WTC11 (cell line): ENCODE measurements around the gene HTT-AS. TPM values are rescaled to one million over a fixed set of nuclear protein-coding genes. Genes with fewer than 3 reads are reported as not detected.
A peak's percentile ranks its signal among the peaks of the same experiment; 100 is the strongest.

ENCODE experiments used
- ATAC-seq: fragments of 200-7000 bp; cut with Tn5 transposase; 2 replicates; pipeline ENCODE4 v1.10.0; 2021; ENCODE audit warnings: mild to moderate bottlenecking, moderate library complexity
- CTCF ChIA-PET: fragments of 300-600 bp; sonication (Branson Sonifier 250); formaldehyde crosslinking; loops from one replicate; lab custom pipeline; 2021; ENCODE audit warnings: antibody characterized with exemption; lab: Charles Lee
- POLR2A ChIA-PET: fragments of 350-600 bp; sonication (Branson Sonifier 250); formaldehyde crosslinking; loops from one replicate; lab custom pipeline; 2021; ENCODE audit warnings: antibody characterized with exemption; lab: Charles Lee
- DNase-seq: peaks from one replicate; pipeline ENCODE4 v3.0.0; 2021; ENCODE audit warnings: low spot score
- H3K27ac Mint-ChIP-seq: 2 replicates; pipeline ENCODE4 v1.8.0; 2021; ENCODE audit warnings: mixed read lengths
- H3K27me3 Mint-ChIP-seq: 2 replicates; pipeline ENCODE4 v1.8.0; 2021; ENCODE audit warnings: low read depth, mild to moderate bottlenecking, moderate library complexity, mixed read lengths
- H3K36me3 Mint-ChIP-seq: 2 replicates; pipeline ENCODE4 v1.8.0; 2021; ENCODE audit warnings: mixed read lengths
- H3K4me1 Mint-ChIP-seq: 2 replicates; pipeline ENCODE4 v1.8.0; 2022; ENCODE audit warnings: mixed read lengths
- H3K4me3 Mint-ChIP-seq: 2 replicates; pipeline ENCODE4 v1.8.0; 2021; ENCODE audit warnings: mild to moderate bottlenecking, moderate library complexity, mixed read lengths
- H3K9me3 Mint-ChIP-seq: 2 replicates; pipeline ENCODE4 v1.8.0; 2021; ENCODE audit warnings: mixed read lengths
- AFF4 ChIP-seq: sonication (generic); formaldehyde crosslinking; IDR thresholded peaks from 2 replicates; pipeline ENCODE4 v1.8.1; 2023; ENCODE audit warnings: mild to moderate bottlenecking, missing genetic modification reagents, borderline replicate concordance
- ATF1 ChIP-seq: sonication (generic); formaldehyde crosslinking; IDR thresholded peaks from 2 replicates; pipeline ENCODE4 v1.8.1; 2023; ENCODE audit warnings: mild to moderate bottlenecking, moderate library complexity, missing genetic modification reagents
- CBFB ChIP-seq: sonication (generic); formaldehyde crosslinking; IDR thresholded peaks from 2 replicates; pipeline ENCODE4 v1.8.1; 2022; ENCODE audit warnings: mild to moderate bottlenecking, low read depth, missing genetic modification reagents
- CREM ChIP-seq: sonication (generic); formaldehyde crosslinking; IDR thresholded peaks from 2 replicates; pipeline ENCODE4 v1.8.1; 2022; ENCODE audit warnings: mild to moderate bottlenecking, missing genetic modification reagents, moderate library complexity
- CTCF ChIP-seq: fragments of 200-600 bp; IDR thresholded peaks from 2 replicates; pipeline ENCODE4 v1.8.0; 2022; ENCODE audit warnings: antibody characterized with exemption
- ELF4 ChIP-seq: sonication (generic); formaldehyde crosslinking; IDR thresholded peaks from 2 replicates; pipeline ENCODE4 v1.8.1; 2022; ENCODE audit warnings: low read depth, mild to moderate bottlenecking, moderate library complexity, missing genetic modification reagents
- FOXP1 ChIP-seq: sonication (generic); formaldehyde crosslinking; IDR thresholded peaks from 2 replicates; pipeline ENCODE4 v1.8.0; 2022; ENCODE audit warnings: missing genetic modification reagents, mild to moderate bottlenecking, moderate library complexity, borderline replicate concordance
- FOXP4 ChIP-seq: sonication (generic); formaldehyde crosslinking; IDR thresholded peaks from 2 replicates; pipeline ENCODE4 v1.8.0; 2022; ENCODE audit warnings: mild to moderate bottlenecking, missing genetic modification reagents
- HMGXB4 ChIP-seq: sonication (generic); formaldehyde crosslinking; IDR thresholded peaks from 2 replicates; pipeline ENCODE4 v1.8.1; 2023; ENCODE audit warnings: mild to moderate bottlenecking, moderate library complexity, missing genetic modification reagents
- JUN ChIP-seq: sonication (generic); formaldehyde crosslinking; IDR thresholded peaks from 2 replicates; pipeline ENCODE4 v1.8.0; 2023; ENCODE audit warnings: mild to moderate bottlenecking, missing genetic modification reagents
- NFE2L1 ChIP-seq: sonication (generic); formaldehyde crosslinking; IDR thresholded peaks from 2 replicates; pipeline ENCODE4 v1.8.1; 2023; ENCODE audit warnings: missing genetic modification reagents
- NR2C2 ChIP-seq: sonication (generic); formaldehyde crosslinking; IDR thresholded peaks from 2 replicates; pipeline ENCODE4 v1.8.0; 2022; ENCODE audit warnings: mild to moderate bottlenecking, missing genetic modification reagents
- NR3C1 ChIP-seq: sonication (generic); formaldehyde crosslinking; conservative IDR thresholded peaks from 2 replicates; pipeline ENCODE4 v1.8.1; 2023; ENCODE audit warnings: low read depth, mild to moderate bottlenecking, missing genetic modification reagents
- SP1 ChIP-seq: sonication (generic); formaldehyde crosslinking; conservative IDR thresholded peaks from 2 replicates; pipeline ENCODE4 v1.8.1; 2022; ENCODE audit warnings: missing genetic modification reagents
- TEAD1 ChIP-seq: sonication (generic); formaldehyde crosslinking; IDR thresholded peaks from 2 replicates; pipeline ENCODE4 v1.8.0; 2022; ENCODE audit warnings: mild to moderate bottlenecking, missing genetic modification reagents
- ZNF138 ChIP-seq: sonication (generic); formaldehyde crosslinking; conservative IDR thresholded peaks from 2 replicates; pipeline ENCODE4 v1.8.1; 2022; ENCODE audit warnings: mild to moderate bottlenecking, moderate library complexity, missing genetic modification reagents
- ZNF396 ChIP-seq: fragments of 250-450 bp; sonication (Bioruptor Pico); IDR thresholded peaks from 2 replicates; pipeline ENCODE4 v1.8.0; 2021; ENCODE audit warnings: mild to moderate bottlenecking, moderate library complexity, borderline replicate concordance
- ZNF423 ChIP-seq: fragments of 250-450 bp; sonication (Bioruptor Pico); IDR thresholded peaks from 2 replicates; pipeline ENCODE4 v2.1.2; 2022; ENCODE audit warnings: mild to moderate bottlenecking, moderate library complexity
- ZSCAN18 ChIP-seq: fragments of 250-450 bp; sonication (Bioruptor Pico); IDR thresholded peaks from 2 replicates; pipeline ENCODE4 v2.1.2; 2022; ENCODE audit warnings: mild to moderate bottlenecking, moderate library complexity
- total RNA-seq: library from RNA; stranded (reverse); gene quantifications from 3 replicates; pipeline ENCODE4 v1.2.3, GENCODE V29; 2021

HTT-AS gene
- total RNA-seq, 1 experiment from 2014 or later, result not detected

GRCh38 chr4:3107691-3108121 lies 33.4 kb upstream of the HTT-AS start:
- no peak for TF ChIP-seq FOXP1 (CRISPR knock-in tag)
- TF ChIP-seq CBFB (CRISPR knock-in tag), result no peak
- no peak for TF ChIP-seq AFF4 (CRISPR knock-in tag)
- TF ChIP-seq TEAD1, result no peak
- no peak for TF ChIP-seq ZNF423 (CRISPR knock-in tag)
- TF ChIP-seq NR2C2, result no peak
- TF ChIP-seq, all 79 proteins: peak for 0
- Mint-ChIP-seq H3K4me1 (peaks cover 5% of the 10 kb centered on the region; the same call in 1 of the 2 replicates), H3K27me3 (no peaks in the 10 kb centered on the region), H3K9me3 (peaks cover 7% of the 10 kb centered on the region), H3K36me3 (peaks cover 71% of the 10 kb centered on the region), H3K27ac (no peak overlapping the region), H3K4me3 (no peak overlapping the region)
- ChIA-PET POLR2A (no interaction called here), CTCF (no interaction called here)
- ATAC-seq, result no peak
- no peak for DNase-seq

GRCh38 chr4:3107271-3107670 lies 32.9 kb upstream of the HTT-AS start:
- Mint-ChIP-seq H3K36me3 (peaks cover 70% of the 10 kb centered on the region), H3K9me3 (peaks cover 4% of the 10 kb centered on the region; the same call in 1 of the 2 replicates), H3K4me3 (no peak overlapping the region)

GRCh38 chr4:3106339-3107186 lies 32.2 kb upstream of the HTT-AS start:
- peaks cover 2% of the 10 kb centered on the region; the same call in 1 of the 2 replicates for H3K4me1 Mint-ChIP-seq
- DNase-seq (peak; percentile 91), ATAC-seq (peak; percentile 99)
- 0 out of 2 replicates have a peak overlapping the region, but pooled peaks have one; percentile 89 for H3K27ac Mint-ChIP-seq
- H3K9me3 Mint-ChIP-seq, result no peaks in the 10 kb centered on the region
- H3K4me3 Mint-ChIP-seq, result no peak overlapping the region
- ChIA-PET CTCF (no interaction called here), POLR2A (no interaction called here)
- H3K27me3 Mint-ChIP-seq, result no peaks in the 10 kb centered on the region
- H3K36me3 Mint-ChIP-seq, result peaks cover 65% of the 10 kb centered on the region
- TF ChIP-seq CTCF (peak; percentile 79), NFE2L1 (CRISPR knock-in tag) (no peak), HMGXB4 (0 out of 2 replicates have a peak, but pooled peaks have one; percentile 27), CREM (CRISPR knock-in tag) (no peak), FOXP4 (CRISPR knock-in tag) (no peak), JUN (CRISPR knock-in tag) (no peak)

More at GRCh38 chr4:3107271-3107670, 32.9 kb upstream of the HTT-AS start:
- ChIA-PET POLR2A (no interaction called here), CTCF (no interaction called here)
- H3K27ac Mint-ChIP-seq, result peak overlapping the region; percentile 60; the same call in 1 of the 2 replicates
- no peak for DNase-seq
- H3K27me3 Mint-ChIP-seq, result no peaks in the 10 kb centered on the region
- TF ChIP-seq SP1 (CRISPR knock-in tag) (no peak), NR3C1 (CRISPR knock-in tag) (no peak), ATF1 (CRISPR knock-in tag) (no peak), ZSCAN18 (CRISPR knock-in tag) (no peak), ZNF396 (CRISPR knock-in tag) (no peak), ZNF138 (CRISPR knock-in tag) (no peak), NR2C2 (no peak), ELF4 (CRISPR knock-in tag) (no peak)
- ATAC-seq, result no peak
- peaks cover 4% of the 10 kb centered on the region; the same call in 1 of the 2 replicates for H3K4me1 Mint-ChIP-seq
